Bone marrow (tissue), 2 donors: Measurements from ENCODE around the gene MCM3AP.
A peak's percentile ranks its signal among the peaks of the same experiment; 100 is the strongest.
"Not testable (repeated sequence)": the region's sequence is repeated elsewhere in the genome, so short reads cannot be mapped to it uniquely, and the experiment has no call there.

Experiments
- DNase-seq, 2 donors: peaks; one replicate each; lab custom pipeline; 2025; lab: John Stamatoyannopoulos, UW

MCM3AP gene

DNA sequence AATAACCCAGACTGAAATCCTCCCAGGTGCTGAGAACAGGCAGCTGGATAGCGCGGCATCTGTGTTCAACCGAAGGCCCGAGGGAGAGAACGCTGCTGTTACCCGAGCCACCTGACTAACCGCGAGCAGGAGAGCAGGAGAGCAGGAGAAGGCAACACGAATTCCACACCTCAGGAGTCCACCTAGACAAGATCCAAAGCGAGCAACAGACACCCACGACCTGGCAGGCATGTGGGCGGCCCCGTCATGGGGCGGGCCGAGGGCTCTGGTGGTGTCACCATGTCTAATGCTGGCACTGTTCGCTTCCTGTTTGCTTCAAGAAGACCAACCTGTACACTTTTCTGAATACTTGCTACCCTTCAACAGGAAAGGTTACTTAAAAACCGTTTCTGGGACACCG lies 80.2 kb downstream of the MCM3AP start:
- no peak for DNase-seq

DNA sequence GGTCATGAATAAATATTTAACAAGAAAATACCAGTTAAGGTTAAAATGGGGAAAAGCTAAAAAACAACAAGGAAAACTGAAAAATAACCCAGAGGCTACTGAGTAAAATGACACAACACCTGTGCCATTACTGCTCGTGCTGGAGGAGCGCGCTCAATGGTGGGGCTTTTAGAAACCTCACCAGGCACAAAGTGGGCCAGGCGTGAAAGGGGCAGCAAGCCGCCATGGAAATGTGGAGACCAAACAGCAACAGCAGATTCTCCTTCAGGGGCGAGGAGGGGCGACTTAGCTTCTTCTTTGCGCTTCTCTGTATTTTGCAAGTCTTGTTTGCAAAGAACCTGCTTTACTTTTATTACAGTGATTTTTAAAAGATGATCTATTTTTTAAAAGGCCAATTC lies 82.2 kb downstream of the MCM3AP start:
- DNase-seq = no peak

DNA sequence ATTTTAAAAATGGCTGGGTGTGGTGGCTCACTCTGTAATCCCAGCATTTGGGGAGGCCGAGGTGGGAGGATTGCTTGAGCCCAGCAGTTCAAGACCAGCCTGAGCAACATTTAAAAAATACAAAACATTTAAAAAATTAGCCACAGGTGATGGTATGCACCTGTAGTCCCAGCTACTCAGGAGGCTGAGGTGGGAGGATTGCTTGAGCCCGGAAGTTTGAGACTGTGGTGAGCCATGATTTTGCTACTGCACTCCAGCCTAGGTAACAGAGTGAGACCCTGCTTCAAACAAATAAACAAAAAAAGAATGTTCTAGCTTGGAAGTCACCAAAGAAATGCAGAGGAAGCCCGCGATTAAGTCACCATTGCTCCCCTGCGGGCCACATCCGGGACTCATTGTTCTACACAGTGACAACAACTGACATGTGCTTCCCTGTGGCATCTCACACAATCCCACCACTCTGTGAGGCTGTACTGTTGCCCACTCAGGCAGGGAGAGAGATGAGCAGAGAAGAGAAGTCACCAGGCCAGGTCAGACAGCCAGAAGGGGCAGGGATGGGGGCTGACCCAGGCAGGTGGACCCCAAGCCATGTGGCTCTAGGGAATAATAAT lies 82.7 kb downstream of the MCM3AP start:
- DNase-seq = no peak

- not testable (repeated sequence) for DNase-seq
Measured at GRCh38 chr21:46200877-46201803, 84.3 kb downstream of the MCM3AP start.

DNA sequence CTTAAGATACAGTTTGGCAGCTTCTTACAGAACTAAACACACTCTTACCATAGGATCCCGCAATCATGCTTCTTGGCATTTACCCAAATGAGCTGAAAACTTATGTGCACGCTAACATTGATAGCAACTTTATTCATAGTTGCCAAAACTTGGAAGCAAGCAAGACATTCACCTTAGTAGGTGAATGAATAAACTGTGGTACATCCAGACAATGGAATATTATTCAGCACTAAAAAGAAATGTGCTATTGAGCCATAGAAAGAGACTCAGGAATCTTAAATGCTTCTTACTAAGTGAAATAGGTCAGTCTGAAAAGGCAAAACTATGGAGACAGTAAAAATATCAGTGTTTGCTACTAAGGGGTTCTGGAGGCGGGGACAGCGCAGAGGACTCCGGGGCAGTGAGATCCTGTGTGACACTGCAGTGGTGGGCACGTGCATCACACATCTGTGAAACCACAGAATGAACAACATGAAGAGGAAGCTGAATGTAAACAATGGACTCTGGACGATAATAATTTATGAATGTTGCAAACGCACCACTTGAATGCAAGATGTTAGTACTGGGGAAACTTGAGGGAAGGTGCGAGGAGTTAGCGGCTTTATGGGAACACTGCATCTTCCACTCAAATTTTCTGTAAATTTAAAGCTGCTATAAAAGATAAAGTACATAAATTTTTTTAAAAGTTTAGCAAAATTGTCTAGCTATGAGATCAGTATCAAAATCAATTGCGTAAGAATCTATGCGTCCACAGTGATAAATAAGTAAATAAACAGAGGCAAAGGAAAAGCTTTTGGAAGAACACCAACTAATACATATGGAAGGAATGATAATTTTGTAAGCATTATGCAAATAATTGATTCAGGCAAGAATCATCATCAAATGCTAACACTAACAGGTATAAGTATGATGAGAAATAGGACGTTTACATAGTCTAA lies 85.7 kb downstream of the MCM3AP start:
- DNase-seq = no peak

- no peak for DNase-seq
Measured at GRCh38 chr21:46196733-46197132, 88.7 kb downstream of the MCM3AP start.

DNA sequence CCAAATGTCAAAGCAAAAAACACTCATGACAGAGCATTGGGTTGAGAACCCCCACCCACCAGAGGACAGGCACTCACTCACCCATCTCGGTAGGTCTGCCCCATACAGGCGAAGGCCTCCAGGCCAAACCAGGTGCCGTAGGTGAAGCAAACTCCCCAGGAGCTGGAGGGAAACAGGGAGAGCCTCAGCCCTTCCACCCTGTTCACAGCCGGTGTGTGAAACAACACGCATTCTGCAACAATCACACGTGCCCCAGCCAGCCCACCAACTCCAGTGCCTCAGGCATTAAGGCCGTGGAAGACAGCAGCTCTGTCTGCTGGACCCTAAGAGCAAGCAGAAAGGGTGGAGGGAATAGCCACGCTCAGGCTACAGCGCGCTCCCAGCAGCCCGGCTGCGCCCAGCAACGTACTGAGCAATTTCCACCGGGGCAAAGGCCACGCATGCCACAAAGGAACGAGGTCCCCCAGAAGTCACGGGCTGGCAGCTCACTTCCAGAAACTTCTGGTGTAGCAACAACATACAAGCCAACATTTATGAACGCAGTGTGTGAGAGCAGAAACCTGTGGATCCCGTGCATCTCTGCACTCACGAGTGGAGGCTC lies 89.7 kb downstream of the MCM3AP start:
- DNase-seq = no peak

DNA sequence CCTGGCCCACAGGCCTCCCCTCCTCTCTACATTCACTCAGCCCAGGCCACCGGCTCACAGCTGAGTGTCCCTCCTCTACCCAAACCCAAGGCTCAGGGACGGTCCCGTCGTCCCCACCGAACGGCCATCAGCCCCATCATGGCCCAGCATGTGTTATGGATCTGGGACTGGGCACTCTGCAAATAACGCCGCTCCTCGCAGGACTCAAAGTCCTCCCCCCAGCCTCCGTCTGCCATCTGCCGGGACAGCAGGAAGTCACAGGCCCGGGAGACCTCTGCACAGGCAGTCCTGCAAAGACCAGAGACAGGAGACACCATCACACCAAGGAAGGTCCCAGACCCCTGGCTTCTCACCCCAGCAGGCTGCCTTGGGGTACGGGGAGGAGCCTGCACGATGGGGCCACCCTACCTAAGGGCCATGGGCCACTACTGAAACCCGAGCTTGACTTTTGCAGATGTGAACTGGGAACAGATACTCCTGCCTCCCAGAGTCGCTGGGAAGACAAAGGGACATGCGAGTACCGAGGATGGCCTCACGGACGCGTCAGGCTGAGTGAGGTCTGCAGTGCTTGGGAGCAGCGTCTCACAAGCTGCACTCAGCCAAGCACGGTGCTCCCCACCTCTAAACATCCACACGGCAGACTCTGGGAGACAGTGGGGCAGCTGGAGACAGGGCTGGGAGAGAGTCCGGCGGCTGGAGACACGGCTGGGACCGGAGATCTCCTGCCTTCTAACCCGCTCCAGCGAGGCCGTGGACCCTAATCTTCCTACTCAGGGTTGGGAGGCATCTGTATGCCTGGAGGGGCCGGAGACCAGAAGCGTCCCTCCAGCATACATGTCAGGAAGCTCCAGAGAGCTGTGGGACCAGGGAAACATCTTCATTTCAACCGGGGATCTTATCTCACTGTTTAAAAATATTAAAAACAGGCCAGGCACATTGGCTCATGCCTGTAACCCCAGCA lies 90.8 kb downstream of the MCM3AP start:
- no peak for DNase-seq

DNA sequence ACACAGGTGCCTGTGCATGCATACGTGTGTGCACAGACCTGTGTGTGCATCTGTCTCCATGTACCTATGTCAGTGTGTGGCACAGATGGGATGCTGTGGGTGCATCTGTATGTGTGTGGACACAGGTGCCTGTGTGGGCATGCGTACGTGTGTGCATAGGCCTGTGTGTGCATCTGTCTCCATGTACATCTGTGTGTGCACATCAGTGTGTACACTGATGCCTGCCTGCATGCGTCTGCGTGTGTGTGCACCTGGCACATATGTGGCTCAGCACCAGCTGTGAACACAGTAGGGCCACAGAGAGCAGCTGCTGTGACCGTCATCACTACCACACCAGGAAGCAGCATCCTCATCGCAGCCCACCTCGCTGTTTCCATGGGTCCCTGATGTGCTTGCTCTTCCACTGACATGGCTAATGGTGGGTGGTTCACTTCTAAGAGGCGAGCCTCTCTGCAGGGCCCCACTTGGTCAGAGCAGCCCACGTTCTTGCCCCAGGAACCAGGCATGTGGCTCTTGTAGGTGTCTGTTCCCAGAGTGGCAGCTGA lies 91.5 kb downstream of the MCM3AP start:
- DNase-seq = no peak

DNA sequence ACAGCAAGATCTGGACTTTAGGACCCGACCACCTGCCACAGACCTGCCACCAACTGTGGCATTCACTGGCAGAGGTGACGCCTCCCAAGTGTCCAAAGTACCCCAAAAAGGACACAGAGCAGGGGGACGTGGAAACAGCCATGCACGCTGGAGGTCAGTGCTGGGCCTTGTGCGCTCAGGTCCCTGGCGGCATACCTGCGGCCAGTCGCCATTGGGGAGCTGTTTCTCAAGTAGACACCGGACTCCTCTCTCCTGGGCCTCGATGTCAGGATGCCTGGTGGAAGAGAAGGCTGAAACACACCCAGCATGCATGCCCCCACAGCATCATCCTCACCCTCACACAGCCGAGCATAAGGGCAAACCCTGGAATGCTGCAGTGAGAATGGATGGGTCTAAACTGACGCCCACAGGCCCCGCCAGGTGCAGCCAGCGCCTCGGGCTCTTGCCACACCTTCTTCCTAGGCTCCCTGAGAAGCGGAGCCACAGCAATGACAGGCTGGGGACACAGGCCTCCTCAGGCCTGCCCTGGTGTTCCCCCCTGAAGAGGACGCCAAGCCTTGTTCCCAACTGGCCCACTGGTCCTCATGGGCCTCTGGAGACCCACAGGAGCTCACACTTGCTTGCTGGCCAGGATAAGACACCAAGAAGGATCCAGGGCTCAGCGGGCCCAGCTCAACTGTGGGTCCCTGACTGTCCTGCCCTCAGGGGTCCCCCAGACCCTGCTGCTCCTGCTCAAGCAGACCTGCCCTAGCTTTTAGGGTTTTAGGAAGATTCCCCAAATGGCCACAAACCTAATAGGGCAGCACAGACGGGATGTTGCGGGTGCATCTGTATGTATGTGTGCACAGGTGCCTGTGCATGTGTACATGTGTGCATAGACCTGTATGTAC lies 93.5 kb downstream of the MCM3AP start:
- no peak for DNase-seq

DNA sequence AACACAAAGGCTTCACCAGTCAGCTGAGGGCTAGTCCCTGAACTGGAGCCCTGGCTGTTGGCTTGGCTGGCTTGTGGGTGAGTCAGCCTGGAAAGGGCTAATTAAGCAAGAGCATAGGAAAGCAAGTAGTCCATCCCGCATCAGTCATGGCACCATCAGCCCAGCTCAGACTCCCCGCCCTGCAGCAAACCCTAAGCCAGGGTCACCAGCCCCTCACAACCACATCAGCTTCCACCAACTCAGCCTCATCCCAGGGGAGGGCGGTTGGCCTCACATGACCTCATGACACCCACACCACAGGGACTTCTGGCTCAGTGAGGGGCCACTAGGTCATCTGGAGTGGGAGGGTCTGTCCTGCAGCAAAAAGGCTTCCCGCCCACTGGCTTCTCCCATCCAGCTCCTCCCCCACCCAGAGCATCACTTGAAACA lies 94.1 kb downstream of the MCM3AP start:
- DNase-seq = no peak

DNA sequence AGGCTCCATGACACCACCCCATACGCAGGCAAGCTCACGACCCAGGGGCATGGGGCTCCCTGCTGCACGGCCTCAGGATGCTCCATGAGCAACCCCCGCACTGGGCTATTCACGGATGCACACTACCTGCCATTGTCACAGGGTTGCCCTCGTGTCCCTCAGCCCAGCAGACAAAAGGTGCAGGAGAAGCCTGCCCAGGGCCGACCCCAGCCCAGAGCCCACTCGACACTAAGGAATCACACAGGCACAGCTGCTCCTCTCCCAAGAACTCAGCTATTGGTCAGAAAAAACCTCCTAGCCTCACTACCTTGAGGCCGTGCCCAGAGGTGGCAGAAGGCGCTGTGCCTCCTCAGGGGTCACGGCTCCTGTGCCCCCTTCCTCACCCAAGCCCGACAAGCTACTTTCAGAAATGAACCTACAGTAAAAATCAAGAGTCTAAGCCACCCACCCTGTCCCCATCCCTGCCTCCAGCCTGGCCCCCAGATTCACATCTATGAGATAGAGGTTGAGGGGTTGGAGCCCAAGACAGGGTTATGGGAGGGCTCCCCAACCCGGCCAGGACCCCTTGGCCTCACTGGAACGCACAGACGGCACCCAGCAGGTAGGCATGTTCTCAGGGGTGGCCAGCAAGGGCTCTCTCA lies 94.8 kb downstream of the MCM3AP start:
- no peak for DNase-seq

- no peak for DNase-seq
Measured at GRCh38 chr21:46189959-46190490, 95.4 kb downstream of the MCM3AP start.

DNA sequence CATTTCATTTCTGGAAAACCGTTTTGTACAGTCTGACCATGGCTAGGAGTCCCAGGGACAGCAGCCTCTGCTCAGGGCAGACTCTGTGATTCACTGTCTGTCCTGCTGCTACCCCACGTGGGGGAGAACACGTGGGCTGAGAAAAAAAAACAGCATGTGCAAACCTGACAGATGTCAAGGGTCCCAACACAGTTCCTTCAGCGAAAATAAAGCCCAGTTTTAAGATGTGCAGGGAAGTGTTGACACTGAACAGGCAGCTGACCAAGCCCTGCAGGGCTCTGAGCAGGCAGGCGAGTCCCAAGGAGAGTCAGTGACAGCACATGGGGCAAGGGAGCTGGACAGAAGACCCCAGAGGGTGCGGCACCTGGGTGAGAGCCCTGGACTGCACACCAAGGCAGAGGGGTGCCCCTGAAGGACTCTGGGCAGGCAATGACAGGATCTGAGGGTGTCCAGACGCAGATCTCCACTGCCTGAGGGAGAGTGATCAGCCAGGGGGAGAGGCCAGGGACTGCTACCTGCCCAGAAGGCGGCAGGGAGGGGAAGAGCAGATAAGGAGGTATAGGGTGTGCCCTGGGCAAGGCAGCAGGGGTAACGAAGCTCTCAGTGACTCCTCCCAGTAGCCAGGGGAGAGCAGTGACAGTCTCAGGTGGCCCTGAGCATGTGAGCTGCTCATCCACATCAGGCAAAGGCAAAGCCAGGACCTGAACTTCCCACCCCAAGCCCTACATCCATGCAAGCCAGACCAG lies 96.0 kb downstream of the MCM3AP start:
- DNase-seq = no peak

DNA sequence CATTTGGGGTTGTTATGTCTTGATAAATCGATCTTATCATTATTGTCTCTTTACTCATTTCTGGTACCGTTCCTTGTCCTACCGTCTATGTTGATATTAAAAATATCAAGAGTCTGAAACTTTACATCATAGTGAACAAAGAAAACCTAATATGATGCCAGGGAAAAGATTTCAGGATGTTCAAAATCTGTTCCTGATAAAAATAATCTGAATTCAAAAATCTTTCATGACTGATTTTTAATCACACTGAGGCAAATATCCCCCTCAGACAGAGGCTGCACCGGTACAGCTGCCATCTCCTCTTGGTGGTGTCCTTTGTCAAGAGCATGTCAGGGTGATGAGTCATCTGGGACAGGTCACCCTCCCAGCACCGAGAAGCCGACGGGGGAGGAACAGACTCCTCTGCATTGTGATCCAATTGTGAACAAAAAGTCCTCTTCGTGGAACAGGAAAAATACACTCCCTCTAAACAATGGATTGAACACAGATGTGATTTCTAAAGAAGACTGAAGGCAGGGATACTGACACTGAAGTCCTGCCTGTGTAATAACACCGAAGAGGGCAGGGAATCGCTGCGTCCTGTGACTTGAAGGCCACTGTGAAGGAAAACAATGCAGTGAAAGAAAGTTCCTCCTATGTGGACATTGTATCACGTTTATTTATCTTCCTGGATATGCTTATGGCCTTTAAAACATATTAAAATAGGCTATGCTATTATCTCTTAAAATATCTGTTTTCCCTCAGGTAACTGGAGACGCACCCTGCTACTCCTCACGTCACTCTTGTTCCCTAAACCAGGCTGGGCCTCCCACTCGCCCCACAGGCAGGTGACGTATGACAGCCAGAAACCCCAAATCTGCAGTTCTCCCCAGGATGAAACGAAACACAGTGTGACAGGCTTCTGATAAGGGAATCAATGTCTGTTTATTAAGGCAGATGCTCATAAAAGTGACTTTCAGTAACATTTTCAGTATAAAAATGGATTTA lies 96.9 kb downstream of the MCM3AP start:
- peak in 1 of 2 donors; percentile 28 for DNase-seq

- DNase-seq = no peak
Measured at GRCh38 chr21:46187814-46188213, 97.6 kb downstream of the MCM3AP start.

- no peak for DNase-seq
Measured at GRCh38 chr21:46187261-46187660, 98.2 kb downstream of the MCM3AP start.
